HG03378 (cell line): ENCODE results near the gene CRYL1.

Experiments used
- ATAC-seq: cut with Tn5 transposase; IDR thresholded peaks from one replicate; pipeline ENCODE4 v1.9.1; 2021; ENCODE audit warnings: mild to moderate bottlenecking, moderate library complexity; ENCODE audit not compliant: unreplicated experiment

CRYL1 gene

DNA sequence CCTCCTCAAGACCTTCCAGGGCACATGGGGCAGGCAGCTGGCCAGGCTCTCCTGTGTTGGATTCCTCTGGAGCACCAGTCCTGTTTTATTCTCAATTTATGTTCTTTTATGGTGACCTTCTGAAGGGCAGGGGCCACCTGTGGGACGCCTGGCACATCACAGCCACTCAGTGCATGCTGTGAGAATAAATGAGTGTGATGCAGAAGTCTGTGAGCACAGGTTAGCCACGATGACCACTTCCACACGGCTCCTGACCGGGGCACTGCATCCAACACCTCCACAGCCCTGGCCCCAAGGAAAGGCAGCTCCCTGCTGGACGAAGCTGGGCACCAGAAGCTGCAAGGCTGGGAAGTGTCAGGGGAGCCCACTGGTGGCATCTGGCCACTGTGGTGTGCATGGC lies 122.8 kb downstream of the CRYL1 start:
- no peak for ATAC-seq

DNA sequence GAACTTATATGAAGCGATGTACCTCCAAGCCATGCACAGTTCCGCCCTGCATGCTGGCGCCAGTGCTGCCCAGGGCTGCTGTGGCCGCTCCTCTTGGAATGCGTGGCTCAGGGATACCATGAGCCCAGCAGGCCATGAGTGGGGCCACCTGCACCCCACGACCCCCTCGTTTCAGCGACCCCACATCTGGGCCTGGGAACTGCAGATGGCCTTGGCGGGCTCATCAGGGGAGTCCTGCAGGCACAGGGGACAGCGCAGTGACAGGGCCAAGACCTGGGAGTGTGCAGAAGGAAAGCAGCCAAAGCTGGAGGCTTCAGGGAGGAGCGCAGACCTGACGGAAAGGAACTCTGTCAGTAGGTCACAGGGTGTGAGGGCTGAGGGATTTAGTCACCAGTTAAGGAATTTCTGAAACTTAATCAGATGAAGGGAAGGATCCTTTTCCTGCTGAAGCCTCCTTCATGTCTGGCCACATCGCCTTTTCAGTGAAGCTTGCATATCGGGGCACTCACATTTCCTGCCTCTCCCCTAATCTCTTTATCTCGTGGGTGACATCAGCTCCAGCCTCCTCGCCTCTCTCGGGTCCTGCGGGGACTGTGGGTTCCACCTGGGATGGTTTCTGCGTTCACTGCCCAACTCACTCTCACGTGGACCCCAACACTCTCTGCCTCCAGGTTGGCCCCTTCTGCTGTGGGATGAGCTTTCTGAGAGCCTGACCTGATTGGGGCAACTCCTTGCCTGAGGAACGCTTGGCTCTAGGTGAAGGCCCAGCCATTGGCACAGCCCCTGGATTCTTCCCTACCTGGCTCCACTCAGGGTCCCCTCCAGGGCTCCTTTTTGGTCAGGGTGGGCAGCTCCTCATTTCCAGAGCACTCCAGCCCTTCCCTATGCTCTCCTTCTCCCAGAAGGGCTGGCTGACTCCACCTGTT lies 123.5 kb downstream of the CRYL1 start:
- no peak for ATAC-seq

- ATAC-seq, result no peak
These were observed 124.1 kb downstream of the CRYL1 start for GRCh38 chr13:20401531-20401930.

GRCh38 chr13:20400774-20401173 lies 124.9 kb downstream of the CRYL1 start:
- no peak for ATAC-seq

GRCh38 chr13:20399961-20400360 lies 125.7 kb downstream of the CRYL1 start:
- no peak for ATAC-seq

DNA sequence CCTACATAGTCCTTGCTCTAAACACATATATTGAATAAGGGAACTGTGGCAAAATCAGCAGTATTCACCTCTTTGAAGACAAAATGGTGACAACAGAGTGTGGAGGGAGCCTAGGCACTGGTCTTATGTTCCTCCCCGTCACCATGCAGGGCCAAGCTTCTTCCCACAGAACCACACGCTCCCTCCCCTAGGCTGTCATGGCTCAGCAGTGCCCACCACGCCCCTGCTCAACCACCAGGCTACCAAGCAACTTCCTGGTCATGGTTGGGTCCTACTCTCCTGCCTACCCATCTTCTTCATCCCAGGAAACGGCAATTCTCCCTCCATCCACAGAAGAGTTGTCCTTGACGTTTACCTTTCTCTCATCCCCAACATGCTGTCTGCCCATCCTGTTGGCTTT lies 126.1 kb downstream of the CRYL1 start:
- no peak for ATAC-seq

DNA sequence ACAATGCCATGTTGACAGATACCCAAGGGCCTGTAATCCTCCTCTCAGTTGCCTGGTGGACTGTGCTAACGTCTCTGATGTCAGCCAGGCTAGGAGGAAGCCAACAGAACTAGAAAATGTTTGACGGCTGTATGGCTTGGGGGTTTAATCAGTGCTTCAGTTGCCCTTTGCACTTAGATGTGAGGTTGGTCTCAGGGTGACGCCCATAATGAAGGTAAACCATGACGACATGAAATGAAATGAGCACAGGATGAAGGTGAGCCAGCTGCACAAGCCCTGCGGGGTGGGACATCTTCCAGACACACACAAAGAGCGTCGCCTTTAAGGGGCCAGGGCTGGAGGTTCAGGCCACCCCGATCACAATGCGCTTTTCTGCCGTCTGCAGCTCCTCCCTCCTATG lies 127.2 kb downstream of the CRYL1 start:
- ATAC-seq, result no peak

GRCh38 chr13:20397896-20398295 lies 127.8 kb downstream of the CRYL1 start:
- no peak for ATAC-seq

- no peak for ATAC-seq
These were observed 130.4 kb downstream of the CRYL1 start for GRCh38 chr13:20395061-20395916.

DNA sequence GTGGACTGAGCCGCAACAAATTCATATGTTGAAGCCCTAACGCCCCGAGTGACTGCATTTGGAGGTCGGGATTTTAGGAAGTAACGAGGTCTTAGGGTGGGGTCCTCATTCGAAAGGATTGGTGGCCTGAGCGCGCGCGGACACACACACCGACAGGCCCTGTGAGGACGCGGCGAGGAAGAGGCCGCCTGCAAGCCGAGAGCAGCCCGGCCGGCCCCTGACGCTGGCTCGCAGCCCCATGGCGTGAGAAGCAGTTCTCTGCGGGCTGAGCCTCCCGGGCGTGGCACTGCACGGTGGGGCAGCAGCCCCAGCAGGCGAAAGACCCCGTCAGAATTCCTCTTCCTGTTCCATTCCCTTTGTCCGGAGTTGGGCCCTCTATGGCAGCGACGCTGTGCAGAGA lies 131.2 kb downstream of the CRYL1 start:
- ATAC-seq, result no peak

DNA sequence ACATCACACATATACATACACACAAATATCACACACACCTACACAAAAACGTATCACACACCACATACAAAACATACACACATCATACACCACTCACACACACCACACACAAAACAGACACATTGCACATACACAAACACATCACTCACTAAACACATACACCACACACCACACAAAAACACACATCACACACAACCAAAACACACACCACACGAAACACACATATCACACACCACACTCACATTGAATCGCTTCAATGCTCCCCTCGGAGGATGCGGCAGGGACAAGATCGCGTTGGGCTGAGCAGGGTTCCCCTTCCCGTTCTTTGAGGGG lies 131.5 kb downstream of the CRYL1 start:
- ATAC-seq, result no peak

DNA sequence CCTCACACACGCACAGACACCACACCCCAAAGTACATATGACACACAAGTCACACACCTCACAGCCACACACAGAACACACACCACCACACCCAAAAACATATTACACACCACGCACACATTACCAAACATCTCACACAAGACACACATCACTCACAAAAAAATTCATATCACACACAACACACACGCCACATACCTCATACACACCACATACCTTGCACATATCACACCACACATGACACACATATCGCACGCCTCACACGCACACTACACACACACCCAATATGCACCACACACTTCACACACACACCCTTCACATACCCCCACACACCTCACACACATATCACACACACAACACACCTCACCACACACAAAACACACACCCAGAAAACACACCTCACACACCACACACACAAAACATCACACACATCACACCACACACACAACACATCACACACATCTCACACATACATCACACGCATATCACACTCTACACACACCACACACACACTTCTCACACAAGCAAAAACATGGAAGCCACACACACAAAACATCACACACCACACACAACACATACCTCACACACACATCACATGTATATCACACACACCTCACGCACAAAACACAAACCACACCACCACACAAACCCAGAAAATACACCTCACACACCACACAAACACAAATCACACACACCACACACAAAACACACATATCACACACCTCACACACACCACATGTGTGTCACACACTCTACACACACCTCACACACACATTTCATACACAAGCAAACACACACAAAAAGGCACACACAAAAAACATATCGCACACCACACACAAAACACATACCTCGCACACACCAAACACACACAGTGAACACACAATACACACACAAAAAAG lies 132.1 kb downstream of the CRYL1 start:
- ATAC-seq, result no peak

GRCh38 chr13:20392530-20392929 lies 133.1 kb downstream of the CRYL1 start:
- ATAC-seq, result no peak

DNA sequence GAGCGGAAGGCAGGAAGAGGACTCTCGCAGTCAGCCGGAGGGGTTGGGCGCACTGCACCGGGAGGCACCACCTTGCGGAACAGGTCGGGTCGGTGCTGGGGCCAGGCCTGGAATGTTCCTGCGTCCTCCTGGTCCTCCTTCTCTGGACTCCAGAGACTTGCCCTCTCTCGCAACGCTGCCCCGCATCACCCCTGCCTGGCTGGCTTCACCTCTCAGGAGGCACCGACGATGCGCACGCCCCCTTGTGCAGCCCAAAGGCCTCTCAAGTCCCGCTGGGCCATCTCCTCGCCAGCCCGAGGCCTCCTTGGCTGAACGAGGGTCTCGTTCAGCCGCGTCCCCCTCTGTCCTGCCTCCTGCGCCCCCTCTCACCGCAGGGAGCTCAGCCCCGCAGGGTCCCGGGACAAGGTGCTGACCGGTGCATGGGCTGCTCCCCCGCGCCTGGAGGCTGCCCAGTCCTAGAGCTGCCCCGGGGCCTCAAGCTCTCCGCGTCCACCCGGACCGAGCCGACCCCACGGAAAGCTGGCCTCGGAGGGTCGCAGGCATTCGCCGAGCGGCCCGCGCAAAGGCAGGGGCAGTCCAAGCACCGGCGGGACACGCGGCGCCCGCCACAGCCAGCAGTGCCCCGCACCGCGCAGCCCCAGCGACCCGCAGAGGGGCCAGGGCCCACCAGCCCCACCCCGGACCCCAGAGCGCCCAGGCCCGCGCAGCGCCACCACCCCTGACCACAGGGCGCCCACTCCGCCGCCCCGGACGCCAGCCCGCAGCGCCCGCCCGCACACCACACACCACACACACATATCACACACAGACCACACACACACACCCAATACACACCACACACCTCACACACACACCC lies 133.8 kb downstream of the CRYL1 start:
- no peak for ATAC-seq

- ATAC-seq, result no peak
These were observed 135.0 kb downstream of the CRYL1 start for GRCh38 chr13:20390526-20391175.

GRCh38 chr13:20389696-20390525 lies 135.7 kb downstream of the CRYL1 start:
- no peak for ATAC-seq

- no peak for ATAC-seq
These were observed 137.5 kb downstream of the CRYL1 start for GRCh38 chr13:20388184-20388583.

GRCh38 chr13:20387441-20387971 lies 138.2 kb downstream of the CRYL1 start:
- no peak for ATAC-seq
